Muscle layer of duodenum (tissue), 2 donors: Measurements from ENCODE around the gene CEP112.

Source experiments
- H3K27ac ChIP-seq: one replicate; pipeline ENCODE4 v1.7.0; 2013; ENCODE audit warnings: mild to moderate bottlenecking, low read length
- H3K27me3 ChIP-seq: one replicate; pipeline ENCODE4 v1.7.0; 2013; ENCODE audit warnings: low read depth, mild to moderate bottlenecking, control low read depth, low read length
- H3K36me3 ChIP-seq, 2 donors: one replicate each; pipeline ENCODE4 v1.7.0; 2013; ENCODE audit warnings: low read length in 2 of 2, control low read depth in 1 of 2, mild to moderate bottlenecking in 1 of 2; ENCODE audit not compliant: insufficient read depth in 2 of 2, control insufficient read depth in 1 of 2
- H3K4me1 ChIP-seq, 2 donors: one replicate each; pipeline ENCODE4 v1.7.0; 2013; ENCODE audit warnings: low read length in 2 of 2, mild to moderate bottlenecking in 2 of 2, control low read depth in 1 of 2, moderate library complexity in 1 of 2; ENCODE audit not compliant: insufficient read depth in 2 of 2, control insufficient read depth in 1 of 2
- H3K4me3 ChIP-seq, 2 donors: one replicate each; pipeline ENCODE4 v1.7.0; 2013; ENCODE audit warnings: low read length in 2 of 2, low read depth in 1 of 2, mild to moderate bottlenecking in 1 of 2
- H3K9me3 ChIP-seq, 2 donors: one replicate each; pipeline ENCODE4 v1.7.0; 2013; ENCODE audit warnings: low read length in 2 of 2, control low read depth in 1 of 2, mild to moderate bottlenecking in 1 of 2; ENCODE audit not compliant: control insufficient read depth in 1 of 2
- donor health status: healthy.

CEP112 gene

DNA sequence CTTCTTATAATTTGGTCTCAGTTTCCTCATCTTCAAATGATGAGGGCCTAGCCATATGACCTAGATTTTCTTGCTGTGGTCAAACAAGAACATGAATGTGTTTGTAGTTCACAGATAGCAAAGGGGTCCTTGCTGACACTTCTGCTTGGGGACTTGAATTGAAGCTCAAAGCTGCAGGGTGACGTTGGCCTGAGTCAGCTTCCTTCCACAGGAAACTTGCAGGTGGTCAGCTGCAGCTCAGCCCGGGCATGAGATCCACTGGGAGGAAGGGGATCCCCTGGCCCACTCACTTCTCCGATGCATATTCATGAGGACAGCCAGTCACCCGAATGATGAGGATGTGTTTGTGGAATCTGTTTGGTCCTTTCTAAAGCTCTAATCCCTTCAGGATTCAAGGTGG lies 587.9 kb downstream of the CEP112 start:
- no peaks in the 10 kb centered on the region for H3K27me3 ChIP-seq
- H3K36me3 ChIP-seq = no peaks in the 10 kb centered on the region
- no peaks in the 10 kb centered on the region for H3K9me3 ChIP-seq
- H3K27ac ChIP-seq = no peak overlapping the region
- H3K4me1 ChIP-seq = no peaks in the 10 kb centered on the region
- H3K4me3 ChIP-seq = no peak overlapping the region

DNA sequence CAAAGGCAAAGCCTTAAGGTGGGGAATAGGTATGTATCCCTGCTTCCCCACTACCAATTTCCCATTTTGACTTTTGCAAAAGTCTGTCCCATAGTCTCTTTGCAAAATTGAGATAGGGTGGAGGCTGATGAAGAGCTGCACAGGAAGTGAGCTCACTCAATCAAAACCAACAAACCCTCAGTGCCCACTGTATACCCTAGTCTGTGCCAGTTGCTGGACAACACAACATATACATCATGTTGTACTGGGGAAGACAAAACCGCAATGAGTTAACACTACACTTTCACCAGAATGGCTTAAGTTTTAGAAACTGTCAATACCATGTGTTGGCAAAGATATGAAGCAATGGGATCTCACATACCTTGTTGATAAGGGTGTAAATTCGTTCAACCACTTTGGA lies 590.1 kb downstream of the CEP112 start:
- Histone ChIP-seq H3K27me3 (no peaks in the 10 kb centered on the region), H3K36me3 (no peaks in the 10 kb centered on the region), H3K27ac (no peak overlapping the region), H3K4me3 (no peak overlapping the region), H3K9me3 (no peaks in the 10 kb centered on the region), H3K4me1 (no peaks in the 10 kb centered on the region)

DNA sequence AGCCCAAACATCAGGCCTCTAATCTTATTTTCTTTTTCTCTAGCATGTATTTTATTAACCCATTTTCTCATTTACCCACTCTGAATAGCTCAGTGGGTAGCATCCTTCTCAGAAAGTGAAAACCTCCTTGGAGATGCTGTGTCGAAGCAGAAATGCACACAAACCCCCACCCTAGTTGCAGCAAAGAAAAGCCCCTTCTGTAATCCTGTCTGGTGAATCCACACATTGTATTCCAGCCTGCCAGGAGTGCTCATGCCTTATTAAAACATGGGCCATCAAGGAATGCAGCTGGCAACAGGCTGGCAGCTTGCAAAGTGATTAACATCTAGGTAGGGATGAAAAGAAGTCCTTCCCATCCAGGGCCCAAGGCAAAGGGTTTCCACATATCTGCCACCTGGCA lies 590.8 kb downstream of the CEP112 start:
- H3K4me3 ChIP-seq = no peak overlapping the region
- H3K4me1 ChIP-seq = no peaks in the 10 kb centered on the region
- no peaks in the 10 kb centered on the region for H3K27me3 ChIP-seq
- H3K27ac ChIP-seq = no peak overlapping the region
- H3K9me3 ChIP-seq = no peaks in the 10 kb centered on the region
- no peaks in the 10 kb centered on the region for H3K36me3 ChIP-seq

DNA sequence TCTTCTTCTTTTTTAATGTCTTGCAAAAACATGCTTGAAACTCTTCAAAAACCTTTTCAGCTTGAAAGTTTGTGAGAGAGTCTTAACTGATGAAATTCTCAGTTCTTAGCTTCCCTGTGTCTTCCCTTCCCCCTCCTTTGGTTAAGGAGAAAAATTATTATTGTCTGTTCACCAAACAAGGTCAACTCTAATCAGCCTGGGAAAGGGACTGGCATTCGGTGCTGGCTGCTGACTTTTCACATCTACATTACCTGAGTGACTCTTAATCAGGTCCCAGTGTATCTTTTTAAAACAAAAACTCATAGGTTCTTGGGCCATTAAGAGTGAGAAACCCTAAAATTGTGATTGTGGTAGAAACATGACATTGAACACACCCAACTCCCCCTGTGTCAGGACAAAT lies 591.4 kb downstream of the CEP112 start:
- no peaks in the 10 kb centered on the region for H3K4me1 ChIP-seq
- H3K27ac ChIP-seq = no peak overlapping the region
- H3K9me3 ChIP-seq = no peaks in the 10 kb centered on the region
- no peaks in the 10 kb centered on the region for H3K36me3 ChIP-seq
- no peaks in the 10 kb centered on the region for H3K27me3 ChIP-seq
- H3K4me3 ChIP-seq = no peak overlapping the region

DNA sequence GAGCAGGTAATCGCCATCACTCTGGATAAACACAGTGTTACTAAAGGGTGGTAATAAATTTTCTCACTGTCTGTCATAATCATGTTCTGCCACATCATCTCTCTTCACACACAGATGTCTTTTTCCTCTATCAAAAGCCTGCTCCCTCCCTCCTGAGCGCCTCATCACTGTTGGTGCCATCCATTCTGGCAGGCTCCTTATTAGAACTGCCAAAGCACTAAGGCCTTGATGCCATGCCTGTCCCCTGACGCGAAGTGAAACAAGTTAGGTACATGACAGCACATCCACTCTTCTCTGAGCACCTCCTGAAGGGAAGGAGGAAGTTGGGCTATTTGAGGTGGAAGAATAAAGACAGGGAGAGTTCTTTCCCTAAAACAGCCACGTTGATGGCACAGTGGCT lies 592.3 kb downstream of the CEP112 start:
- H3K27ac ChIP-seq = no peak overlapping the region
- no peaks in the 10 kb centered on the region for H3K36me3 ChIP-seq

DNA sequence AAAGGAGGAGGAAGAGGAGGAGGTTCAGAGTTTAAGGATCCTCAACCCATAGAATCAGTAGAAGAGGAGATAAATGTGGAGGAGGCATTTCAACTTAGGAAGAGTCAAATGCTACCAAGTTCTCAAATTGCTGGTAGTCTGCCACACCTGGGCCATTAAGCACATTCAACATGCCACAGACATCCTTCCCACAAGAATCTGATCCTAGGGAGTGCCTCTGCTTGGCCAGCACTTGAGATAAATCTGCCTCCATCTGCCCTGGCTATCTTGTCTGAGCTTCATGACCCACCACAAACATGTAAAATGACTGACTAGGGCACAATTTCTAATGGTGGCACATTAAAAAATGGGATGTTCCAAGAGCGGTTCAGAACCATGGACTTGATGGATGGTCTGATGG lies 593.2 kb downstream of the CEP112 start:
- H3K4me1 ChIP-seq = peaks cover 0 to 8% of the 10 kb centered on the region in 2 donors
- no peaks in the 10 kb centered on the region for H3K36me3 ChIP-seq
- H3K27ac ChIP-seq = no peak overlapping the region
- no peaks in the 10 kb centered on the region for H3K27me3 ChIP-seq
- no peaks in the 10 kb centered on the region for H3K9me3 ChIP-seq
- no peak overlapping the region for H3K4me3 ChIP-seq

More for the DNA sequence above, 592.3 kb downstream of the CEP112 start:
- Histone ChIP-seq H3K9me3 (no peaks in the 10 kb centered on the region), H3K27me3 (no peaks in the 10 kb centered on the region), H3K4me3 (no peak overlapping the region), H3K4me1 (peaks cover 0 to 1% of the 10 kb centered on the region in 2 donors)

DNA sequence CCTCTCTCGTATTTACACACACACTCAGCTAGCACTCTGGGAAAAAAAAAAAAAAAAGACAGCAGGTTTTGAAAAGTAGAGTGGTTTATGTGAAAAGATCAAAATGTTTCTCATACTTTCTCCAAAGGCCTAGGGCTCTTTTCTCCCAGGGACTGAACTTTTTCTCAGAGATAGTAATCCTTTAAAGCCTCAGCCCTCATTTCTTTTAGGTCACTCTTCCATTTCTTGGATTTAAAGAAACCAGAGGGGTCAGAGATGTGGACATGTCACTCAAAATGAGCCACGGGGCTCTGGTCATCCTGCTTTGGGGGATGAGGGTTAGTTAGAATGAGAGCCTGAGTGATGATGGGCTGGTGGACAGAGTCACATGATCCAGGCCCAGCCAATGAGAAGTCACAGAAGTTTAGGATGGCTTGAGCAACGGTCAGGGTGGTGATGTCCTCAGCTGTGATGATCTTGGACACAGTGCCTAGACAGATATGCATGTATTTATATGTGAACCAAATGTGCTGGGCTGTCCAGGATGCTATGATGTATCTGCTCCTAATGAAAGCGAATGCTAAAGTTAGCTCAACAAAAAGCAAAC lies 596.8 kb downstream of the CEP112 start:
- Histone ChIP-seq H3K9me3 (no peaks in the 10 kb centered on the region), H3K4me3 (no peak overlapping the region), H3K4me1 (peaks cover 0 to 8% of the 10 kb centered on the region in 2 donors), H3K27ac (no peak overlapping the region), H3K36me3 (no peaks in the 10 kb centered on the region), H3K27me3 (no peaks in the 10 kb centered on the region)

DNA sequence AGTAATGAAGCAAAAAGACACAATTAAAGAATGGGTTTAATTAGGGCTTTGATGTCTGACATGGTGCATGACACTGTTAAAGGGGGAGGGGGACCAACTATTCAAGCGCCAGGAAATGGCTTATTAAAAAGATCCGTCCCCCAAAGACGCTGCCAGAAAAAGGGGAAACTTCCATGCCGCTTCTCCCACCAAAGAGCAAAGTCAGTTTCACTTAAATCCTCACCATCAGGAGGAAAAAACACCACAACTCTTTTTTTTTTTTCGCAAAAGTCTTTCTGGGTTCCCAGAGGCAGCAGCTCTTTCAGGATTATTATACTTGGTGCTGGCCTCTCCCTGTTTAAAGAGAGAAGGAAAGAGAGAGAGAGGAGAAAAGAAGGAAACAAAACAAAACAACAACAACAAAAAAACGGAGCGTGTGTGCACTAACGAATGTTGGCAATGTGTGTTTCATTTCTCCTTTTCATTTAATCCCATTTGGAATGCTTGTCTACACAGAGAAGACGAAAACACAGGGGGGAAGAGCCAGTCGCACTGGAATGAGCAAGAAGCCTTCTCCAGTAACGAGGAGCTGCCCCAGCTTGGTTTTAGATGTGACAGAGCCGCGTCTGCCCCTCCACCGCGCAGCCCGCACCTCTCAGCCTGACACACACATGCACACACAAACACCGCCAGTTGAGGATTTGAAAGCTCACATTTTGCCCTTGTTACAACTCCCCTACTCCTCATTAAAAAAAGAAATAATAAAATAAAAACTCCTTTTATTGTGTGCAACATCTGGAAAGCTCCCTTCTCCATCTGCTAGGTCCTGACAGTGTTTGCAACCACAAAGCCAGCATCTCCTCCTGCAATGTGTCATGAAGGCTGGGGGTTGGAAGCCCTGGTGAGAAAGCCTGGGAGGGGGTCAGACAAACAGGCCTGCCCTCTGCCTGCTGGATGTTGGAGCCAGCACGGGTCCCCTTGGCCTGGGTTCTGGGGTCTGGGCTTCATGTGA lies 597.8 kb downstream of the CEP112 start:
- no peaks in the 10 kb centered on the region for H3K36me3 ChIP-seq
- H3K27me3 ChIP-seq = no peaks in the 10 kb centered on the region
- H3K9me3 ChIP-seq = no peaks in the 10 kb centered on the region
- peak overlapping the region in 1 of 2 donors; percentile 42 for H3K4me3 ChIP-seq
- H3K27ac ChIP-seq = no peak overlapping the region
- peaks cover 0 to 8% of the 10 kb centered on the region in 2 donors for H3K4me1 ChIP-seq

DNA sequence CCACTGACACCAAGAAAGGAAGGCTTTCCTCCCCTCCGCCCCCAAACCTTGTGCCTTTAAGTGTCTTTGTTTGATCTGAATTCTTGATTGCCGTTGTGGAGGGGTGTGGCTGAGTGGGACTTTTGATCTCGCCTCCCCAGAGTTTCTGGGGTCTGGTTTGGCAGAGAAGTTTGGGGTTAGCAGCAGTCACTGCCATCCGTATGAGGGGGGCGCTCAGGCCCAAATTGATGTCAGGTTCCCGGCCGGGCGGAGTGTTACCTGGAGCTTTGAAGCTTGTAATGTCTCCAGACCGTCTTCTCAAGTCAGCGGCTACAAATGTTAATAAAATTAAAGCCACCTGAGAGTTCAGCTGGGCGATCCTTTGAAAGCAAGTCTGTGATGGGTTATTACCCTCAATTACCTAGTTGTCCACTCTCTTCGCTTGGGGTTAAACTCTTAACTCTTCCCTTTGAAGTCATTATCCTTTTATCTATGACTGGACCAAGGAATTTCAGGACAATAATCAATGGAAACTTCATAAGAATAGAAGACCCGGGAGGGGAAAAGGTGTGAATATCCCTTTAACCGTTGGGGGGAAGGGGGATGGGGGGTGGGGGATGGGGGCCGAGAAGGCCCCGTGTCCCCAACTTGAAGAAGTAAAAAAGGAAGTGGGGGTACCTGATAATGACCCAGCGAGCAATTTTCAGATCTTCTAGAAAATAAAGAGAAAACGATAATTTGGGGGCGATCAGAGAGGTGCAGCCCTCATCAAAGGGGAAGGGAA lies 598.7 kb downstream of the CEP112 start:
- Histone ChIP-seq H3K4me3 (no peak overlapping the region), H3K9me3 (no peaks in the 10 kb centered on the region), H3K4me1 (peaks cover 0 to 8% of the 10 kb centered on the region in 2 donors), H3K27ac (no peak overlapping the region), H3K36me3 (no peaks in the 10 kb centered on the region), H3K27me3 (no peaks in the 10 kb centered on the region)

DNA sequence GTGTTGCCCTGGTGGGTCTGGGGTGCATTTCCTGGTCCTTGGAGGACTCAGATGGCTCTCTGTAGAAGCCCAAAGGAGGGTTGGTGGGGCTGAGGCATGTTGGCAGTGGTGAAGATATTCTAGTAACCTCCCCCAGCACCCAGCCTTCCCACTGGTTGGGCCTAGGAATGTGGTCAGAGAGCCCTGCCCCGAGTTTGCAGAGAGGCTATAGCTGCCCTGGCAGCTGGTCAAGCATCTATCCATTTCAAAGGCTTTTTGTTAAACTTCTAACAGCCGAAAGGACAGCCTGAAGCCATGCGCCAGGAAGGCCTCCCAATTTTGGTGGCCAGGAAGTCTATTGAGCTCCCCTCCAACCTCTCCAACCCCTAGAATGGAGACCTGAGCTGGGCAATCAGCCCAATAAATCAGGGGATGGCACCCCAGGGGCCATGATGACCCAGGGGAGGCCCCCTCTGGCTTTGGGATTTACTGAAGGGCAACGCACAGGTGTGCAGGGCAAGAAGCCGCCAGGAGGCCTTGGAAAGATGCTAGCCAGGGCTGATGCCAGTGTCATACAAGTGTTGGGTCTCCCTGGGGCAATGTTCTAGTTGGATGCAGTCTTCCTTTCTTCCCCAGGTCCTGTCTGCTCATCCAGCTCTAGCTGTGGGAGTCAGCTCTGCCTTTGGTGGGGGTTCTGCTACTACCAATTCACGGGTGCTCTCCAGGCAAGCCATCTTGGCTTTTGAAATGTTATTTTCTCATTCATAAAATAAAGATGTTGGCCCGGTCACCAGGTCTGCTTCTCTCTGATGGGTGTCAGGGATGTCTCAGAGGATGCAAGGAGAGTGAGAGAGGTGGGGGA lies 599.6 kb downstream of the CEP112 start:
- Histone ChIP-seq H3K27ac (no peak overlapping the region), H3K4me1 (peaks cover 0 to 8% of the 10 kb centered on the region in 2 donors), H3K9me3 (no peaks in the 10 kb centered on the region), H3K36me3 (no peaks in the 10 kb centered on the region), H3K27me3 (no peaks in the 10 kb centered on the region), H3K4me3 (no peak overlapping the region)
